NCI-H2227 treated with DMSO at 0.1 percent for 48 hours (cell line): ENCODE data around the gene TRIM42.

Experiments
- DNase-seq: peaks from one replicate; lab custom pipeline; 2025; lab: John Stamatoyannopoulos, UW

The TRIM42 gene

DNA sequence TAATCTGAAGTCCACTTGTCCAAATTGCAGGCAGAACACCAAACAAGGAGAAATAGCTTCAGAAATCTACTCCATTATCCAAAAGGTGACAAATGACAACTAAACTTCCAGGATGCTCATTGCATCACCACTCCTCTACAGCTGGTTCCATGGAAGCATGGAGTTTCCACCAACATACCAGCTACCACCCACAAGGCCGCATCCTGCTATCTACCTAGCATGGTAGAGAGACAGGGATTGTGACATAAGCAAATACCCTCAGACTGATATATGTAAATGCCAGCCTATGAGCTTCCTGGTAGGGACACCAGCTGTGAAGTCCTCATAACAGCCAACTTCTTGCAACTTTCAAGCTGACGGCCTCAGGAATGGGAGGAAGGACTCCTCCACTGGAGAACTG, at the start of gene TRIM42:
Gene TRIM42, plus strand, starts transcription at position 301 of the 400 bp plus-strand sequence. CDS start 166 bp downstream, outside the sequence.
- no peak for DNase-seq

DNA sequence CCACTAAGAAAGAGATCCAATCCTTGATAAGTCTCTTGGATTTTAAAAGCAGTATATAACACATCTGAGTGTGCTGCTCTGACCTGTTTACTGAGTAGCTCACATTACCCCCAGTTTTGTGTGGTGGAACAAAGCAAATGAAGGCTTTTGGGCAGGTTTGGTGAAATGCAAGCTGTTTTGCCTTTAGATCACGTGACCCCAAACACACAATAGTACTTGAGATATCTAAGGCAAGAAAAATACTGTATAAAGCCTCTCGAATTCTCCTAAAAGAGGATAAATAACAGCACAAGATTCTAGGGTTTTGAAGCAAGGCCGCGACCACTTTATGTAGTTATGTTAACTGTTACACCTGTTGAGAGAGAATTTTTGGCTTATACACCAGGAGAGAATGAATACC, 49.3 kb upstream of the TRIM42 start:
- no peak for DNase-seq

DNA sequence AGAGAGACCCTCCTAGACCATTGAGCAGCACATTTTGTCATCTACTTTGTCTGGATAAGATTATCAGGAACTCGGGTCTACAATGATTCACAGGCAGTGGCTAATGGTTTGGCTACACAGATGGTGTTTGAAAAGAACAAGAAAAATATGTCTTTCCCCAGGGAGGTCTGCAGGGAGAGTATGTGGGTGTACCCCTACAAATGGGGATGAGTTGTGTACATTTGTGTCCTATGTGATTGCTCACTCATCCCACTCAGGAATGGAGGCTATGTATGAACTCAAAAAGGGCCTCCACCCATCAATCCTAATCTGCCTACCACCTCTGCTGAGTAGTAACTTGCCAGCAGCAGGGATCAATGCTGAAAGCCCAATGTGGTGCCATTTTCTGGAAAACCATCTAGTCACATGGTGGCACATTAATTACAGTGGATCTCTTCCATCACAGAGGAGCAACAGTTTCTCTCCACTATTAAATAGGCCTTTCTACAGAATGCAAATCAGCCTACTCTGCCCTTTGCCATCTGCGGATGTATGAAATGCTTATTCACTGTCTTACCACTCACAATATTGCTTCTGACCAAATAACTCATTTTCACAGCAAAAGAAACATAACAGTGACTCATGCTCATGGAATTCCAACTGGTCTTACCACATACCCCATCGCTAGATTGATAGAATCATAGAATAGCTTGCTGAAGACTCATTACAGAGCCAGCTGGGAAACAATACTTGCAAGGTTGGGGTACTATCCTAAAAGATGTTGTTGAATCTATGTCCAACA, 48.3 kb upstream of the TRIM42 start:
- no peak for DNase-seq

DNA sequence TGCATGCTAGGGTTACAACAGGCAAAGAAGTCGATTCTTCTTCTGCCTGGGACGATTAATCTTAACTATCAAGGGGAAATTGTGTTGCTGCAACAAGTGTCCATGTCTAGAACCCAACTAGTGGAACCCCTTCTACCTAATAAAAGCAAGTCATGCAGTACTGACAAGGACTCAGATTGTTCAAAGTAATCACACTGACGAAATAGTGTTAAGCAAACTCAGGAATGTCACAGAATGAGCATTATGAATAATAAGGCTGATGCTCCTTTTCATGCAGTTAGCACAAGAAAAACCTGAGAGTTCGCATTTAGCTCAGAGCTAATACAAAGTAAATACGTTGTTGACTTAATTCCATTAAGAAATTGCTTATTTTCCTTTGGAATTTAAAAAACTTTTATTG, 47.5 kb upstream of the TRIM42 start:
- no peak for DNase-seq

DNA sequence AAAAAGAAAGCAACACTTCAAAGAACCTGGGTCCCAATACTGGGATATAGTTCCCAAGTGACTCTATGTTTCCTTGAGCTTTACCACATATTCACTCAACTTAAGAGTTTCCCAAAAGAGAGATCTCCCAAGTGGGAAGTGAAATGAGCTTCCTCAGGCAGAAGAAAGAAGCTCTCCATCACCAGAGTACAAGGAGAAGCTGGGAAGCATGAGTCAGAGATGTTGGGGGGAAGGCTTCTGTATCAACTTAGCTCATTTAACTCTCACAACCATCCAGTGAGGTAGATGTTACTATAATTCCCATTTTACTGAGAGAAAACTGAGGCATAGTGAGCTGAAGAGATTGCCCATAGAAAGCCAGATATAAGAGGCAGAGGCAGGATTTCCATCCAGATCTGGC, 47.0 kb upstream of the TRIM42 start:
- no peak for DNase-seq

DNA sequence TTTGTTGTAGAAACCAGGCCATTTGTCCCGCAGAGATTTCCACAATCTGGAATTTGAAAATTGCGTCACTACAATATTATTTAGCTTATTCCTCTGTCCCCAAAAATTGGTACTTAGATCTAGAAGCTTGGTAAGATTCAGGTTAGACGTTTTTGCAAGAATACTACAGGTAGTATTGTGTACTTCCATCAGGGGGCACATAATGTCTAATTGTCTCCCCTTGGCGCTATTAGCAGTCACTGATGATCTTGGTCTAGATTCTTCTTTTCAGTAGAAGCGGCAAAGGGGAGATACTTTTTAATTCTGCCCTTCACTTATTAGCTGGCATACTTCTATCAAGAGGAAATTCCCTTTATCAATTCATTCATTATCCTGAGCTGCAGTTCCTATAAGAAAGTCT, 42.6 kb upstream of the TRIM42 start:
- DNase-seq, result no peak

DNA sequence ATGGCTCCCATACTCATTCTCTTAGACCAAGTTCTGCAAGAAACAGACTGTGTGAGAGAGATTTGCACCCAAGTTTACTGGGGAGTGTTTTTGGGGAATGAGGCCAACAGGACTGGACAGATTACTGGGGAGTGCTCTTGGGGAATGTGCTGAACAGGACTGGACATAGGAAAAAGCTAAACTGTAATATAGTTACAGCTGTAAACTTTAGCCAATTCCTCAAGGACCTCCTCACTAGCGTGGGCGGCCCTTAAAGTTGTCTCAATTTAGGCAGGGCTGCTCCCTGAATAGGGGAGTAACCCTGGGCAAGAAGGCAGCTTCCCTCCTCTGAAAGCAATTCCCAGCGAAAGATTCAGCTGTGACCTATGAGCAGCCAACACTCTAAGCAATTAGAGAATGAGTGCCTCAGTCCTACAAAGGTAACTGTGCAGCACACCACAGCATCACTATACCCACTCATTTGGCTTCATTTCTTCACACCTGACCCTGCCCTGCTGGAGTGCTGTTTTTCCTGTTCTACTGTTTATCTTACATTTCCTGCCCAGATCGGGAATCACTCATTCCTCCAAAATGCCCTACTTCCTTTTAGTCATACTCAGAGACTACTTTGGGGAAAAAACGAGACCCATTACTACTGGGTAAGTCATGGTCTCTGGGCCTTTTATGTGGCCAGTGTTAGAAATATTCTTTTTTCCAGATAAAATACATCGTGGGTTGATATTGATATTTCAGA, 41.3 kb upstream of the TRIM42 start:
- DNase-seq, result no peak

DNA sequence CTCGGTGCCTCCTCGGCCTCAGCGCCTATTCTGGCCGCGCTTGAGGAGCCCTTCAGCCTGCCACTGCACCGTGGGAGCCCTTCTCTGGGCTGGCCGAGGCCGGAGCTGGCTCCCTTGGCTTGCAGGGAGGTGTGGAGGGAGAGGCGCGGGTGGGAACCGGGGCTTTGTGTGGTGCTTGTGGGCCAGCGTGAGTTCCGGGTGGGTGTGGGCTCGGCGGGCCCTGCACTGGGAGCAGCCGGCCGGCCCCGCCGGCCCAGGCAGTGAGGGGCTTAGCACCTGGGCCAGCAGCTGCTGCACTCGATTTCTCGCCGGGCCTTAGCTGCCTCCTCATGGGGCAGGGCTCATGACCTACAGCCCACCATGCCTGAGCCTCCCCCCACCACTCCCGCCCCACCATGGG, 26.6 kb upstream of the TRIM42 start:
- no peak for DNase-seq

DNA sequence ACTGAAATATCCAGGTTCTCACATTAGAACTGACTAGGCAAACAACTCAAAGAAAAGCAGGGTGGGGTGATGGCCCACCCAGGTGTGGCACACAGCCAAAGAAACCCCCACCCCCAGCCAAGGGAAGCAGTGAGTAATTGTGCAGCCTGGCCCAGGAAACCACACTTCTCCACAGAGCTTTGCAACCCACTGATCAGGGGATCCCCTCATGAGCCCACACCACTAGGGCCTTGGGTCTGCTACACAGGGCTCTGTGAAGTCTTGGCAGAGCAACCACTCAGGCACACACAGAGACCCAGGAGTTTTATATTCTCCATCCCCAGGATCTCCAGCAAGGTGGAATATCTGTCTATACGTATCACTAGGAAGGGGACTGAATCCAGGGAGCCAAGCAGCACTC, 22.2 kb upstream of the TRIM42 start:
- no peak for DNase-seq

DNA sequence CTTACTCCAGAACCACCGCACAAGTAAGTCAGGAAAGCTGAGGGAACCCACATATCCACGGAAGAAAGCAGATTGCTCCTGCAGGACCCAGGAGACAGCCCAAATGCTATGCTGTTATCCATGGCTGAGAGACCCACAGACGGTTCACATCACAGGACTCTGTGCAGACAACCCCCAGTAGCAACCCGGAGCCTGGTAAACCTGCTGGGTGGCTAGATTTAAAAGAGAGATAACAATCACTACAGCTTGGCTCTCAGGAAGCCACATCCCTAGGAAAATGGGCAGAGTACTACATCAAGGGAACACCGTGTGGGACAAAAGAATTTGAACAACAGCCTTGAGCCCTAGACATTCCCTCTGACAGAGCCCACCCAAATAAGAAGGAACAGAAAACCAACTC, 13.8 kb upstream of the TRIM42 start:
- DNase-seq, result no peak

DNA sequence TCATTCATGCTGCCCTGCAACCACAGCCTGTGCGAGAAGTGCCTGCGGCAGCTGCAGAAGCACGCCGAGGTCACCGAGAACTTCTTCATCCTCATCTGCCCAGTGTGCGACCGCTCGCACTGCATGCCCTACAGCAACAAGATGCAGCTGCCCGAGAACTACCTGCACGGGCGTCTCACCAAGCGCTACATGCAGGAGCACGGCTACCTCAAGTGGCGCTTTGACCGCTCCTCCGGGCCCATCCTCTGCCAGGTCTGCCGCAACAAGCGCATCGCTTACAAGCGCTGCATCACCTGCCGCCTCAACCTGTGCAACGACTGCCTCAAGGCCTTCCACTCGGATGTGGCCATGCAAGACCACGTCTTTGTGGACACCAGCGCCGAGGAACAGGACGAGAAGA, 4.7 kb downstream of the TRIM42 start:
- DNase-seq, result no peak

DNA sequence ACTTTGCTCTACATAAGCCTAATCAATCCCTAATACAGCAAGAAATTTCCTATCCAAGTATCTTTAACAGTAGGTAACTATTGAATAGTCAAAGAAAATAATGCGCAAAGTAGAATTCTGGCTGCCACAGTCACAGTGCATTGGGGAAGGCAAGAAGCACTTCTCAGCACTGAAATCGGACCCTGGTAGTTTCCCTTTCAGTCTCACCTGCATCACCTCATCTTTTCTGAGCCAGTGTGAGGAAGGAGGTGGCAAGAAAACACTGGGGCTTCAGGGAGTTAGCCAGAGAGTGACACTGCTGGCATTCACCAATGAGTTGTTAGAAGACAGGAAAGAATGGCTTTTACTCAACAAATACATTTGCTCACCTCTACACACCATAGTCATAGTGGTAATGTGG, 8.3 kb downstream of the TRIM42 start:
- DNase-seq, result no peak

DNA sequence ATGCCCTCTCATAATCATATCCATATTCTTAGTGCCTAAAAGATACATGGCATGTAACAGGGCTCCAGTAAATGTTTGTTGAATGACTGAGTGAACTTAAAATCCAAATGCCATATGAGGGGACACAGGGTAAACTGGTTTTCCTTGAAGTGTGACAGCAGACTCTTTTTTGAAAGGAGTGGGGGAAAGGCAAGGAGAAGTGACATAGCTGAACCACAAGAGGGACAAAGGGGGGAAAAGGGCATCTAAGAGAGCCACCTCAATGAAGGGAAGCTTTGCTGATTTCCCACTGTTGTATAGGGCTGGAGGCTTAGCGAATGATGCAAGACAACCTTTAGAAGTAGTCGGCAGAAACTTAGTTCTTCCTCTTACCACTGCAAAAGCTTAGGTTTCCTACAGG, 9.1 kb downstream of the TRIM42 start:
- DNase-seq, result no peak

DNA sequence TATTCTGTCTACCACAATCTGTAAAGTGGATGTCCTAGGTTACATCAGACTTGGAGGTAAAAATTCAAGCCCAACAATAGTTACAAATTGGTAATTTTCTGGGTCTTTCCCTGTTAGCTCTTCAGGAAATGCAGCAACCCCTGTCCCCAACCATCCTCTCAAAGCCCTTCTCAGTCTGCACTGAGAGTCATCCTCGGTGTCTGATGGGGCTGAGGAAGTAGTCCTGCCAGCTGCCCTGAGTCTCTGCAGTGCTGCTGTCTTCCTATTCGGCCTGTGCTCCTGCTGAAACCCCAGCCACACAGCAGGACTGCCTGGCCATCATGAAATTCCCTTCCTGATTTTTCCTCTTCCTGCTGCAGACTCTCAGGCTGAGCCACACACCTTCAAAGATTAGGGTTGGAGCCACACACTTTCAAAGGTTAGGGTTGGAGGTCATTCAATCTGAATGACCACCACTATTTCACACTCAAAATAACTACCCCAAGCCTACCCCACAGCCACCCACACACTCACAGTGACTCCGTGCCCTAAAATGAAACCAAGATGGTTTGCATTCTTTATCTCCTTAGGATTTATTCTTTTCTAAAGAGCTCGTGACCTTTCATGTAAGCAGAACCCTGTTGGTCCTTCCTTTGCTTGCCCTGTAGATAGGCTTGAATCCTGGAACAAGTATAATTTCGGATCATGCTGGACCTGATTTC, 17.6 kb downstream of the TRIM42 start:
- no peak for DNase-seq

DNA sequence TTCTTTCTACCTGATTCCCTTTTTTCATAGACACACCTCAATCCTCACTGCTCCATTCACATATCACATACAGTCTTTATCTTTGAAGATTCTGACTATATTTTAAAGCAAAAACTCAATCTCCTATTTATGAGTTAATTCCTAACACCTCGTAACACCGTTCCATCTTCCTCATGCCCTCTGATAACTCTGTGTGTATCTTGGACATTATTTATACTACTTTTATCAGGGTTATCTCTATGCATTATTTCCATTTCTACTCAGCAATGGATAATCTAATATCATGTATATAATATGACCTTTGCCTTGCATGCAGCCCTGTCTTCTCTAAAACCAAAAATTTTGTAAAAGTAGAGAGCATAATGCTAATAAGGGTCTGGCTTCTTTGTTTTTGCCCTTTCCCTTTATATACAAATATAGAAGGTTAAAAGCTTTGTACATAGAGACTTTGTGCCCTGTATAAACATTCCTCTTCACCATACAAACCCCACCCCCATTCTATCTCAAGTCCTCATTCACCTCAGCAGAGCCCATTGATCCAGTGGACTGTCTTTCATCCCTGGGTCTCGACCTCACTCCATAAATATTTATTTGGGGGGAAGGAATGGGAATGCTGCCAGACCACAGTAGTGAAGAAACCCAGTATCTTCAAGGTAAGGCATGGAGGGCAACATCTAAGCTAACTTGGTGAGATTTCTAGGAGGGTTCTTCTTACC, 21.8 kb downstream of the TRIM42 start:
- DNase-seq, result no peak

DNA sequence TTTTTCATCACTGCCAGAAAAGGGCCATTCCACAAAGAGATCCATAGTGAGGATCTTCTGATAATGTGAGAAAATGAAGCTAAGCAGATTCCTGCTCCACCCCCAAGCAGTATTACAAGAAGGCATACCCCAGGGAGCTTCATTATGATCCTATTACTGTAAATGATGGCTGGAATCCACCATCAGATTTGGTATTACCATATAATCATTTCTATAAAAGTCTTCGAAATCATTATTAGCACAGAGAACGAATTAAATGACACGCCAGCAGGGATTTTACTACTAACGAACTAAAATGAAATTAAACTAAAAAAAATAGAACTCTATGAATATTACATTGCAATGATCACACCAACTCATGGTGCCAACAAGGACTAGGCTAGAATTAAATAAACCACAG, 24.4 kb downstream of the TRIM42 start:
- DNase-seq, result no peak

DNA sequence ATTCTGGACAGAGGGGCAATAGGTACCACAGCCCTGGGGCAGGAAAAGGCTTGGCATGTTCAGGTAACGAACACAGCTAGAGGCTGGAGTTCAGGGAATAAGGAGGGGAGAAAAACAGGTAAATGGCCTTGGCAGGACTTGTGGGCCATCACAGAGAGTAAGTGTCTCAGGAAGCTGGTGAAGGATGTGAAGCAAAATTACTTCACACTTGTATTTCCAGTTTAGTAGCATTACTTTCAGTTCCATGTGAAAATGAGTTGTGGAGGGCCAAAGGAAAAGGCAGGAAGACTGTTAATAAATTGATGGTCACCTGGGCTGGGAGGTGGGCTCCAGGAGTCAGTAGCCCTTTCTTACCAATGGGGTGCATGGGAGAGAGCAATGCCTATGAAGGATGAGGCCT, 25.6 kb downstream of the TRIM42 start:
- no peak for DNase-seq

DNA sequence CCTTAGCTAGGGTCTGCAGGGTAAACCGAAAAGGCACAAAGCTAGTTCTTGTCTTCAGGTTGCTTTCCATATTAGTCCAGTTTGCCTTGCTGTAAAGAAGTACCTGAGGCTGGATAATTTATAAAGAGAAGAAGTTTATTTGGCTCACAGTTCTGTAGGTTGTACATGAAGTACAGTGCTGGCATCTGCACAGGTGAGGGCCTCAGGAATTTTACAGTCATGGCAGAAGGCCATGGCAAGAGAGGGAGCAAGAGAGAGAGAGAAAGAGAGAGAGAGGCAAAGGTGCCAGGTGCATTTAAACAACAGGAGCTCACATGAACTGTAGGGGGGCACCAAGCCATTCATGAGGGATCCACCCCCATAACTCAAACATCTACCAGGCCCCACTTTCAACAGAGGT, 26.9 kb downstream of the TRIM42 start:
- DNase-seq, result no peak

DNA sequence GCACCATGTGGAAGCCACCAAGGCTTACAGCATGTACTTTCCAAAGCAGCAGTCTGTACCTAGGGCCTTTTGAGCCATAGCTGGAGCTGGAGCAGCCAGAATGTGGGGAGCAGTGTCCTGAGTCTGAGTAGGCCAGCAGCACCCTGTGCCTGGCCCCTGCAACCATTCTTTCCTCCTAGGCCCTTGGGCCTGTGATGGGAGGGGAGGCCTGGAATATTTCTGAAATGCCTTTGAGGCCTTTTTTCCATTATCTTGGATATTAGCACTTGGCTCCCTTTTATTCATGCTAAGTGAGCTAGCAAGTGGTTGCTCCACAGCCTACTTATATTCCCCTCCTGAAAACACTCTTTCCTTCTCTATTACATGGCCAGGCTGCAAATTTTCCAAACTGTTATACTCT, 28.1 kb downstream of the TRIM42 start:
- DNase-seq, result no peak

DNA sequence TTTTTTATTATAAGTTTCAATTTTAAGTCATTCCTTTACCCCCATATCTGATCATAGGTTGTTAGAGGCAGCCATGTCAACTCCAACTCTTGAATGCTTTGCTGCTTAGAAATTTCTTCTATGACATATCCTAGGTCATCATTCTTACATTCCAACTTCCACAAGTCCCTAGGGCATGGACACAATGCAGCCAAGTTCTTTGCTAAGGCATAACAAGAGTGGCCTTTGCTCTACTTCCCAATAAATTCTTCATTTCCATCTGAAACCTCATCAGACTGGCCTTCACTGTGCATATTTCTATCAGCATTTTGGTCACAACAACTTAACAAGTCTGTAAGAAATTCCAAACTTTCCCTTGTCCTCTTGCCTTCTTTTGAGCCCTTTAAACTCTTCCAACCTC, 28.5 kb downstream of the TRIM42 start:
- no peak for DNase-seq

DNA sequence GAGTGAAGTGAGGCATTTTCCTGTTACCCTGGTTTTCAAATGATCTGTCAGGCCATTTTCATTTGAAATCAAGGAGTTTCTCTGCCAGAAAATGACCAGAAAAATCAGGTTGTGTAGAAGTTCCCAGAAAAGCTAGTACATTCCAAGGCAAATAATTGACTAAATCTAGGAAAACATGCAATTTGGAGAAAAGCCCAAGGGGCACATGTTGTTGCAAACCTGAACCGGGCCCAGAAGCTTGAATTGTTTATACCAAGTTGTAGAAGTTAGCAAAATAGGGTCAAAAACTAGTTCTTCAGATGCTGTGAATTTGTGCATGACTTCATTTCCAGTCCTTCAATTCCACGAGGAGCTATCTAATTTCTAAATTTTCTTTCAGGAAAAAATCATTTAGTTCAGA, 31.0 kb downstream of the TRIM42 start:
- no peak for DNase-seq

DNA sequence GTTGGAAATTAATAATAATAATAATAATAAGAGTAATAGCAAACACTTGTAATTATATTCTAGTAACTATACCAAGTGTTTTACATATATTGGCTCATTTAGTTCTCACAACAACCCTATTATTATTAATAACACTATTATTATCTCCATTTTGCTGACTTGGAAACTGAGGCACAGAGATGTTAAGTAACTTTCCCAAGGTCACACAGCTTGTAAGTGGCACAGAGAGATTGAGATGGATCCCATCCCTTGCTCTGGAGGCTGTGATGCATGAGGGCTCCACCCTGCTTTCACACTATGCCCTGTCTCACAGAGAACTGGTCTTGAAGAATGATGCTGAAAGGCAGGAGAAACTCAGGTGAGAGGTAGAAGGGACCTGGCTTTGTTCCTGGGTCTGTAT, 31.9 kb downstream of the TRIM42 start:
- no peak for DNase-seq
